Left kidney (tissue), 2 donors: ENCODE measurements around the gene ZMYM4. TPM values are rescaled to one million over a fixed set of nuclear protein-coding genes. Genes with fewer than 3 reads are reported as not detected.

Experiments
- DNase-seq: peaks from one replicate; pipeline ENCODE4 v3.0.0-alpha.2; 2013
- polyA plus RNA-seq: library from polyadenylated mRNA; unstranded; fragments of 120-200 nt; gene quantifications from one replicate; pipeline ENCODE4 v1.2.1, GENCODE V29; 2013; ENCODE audit not compliant: insufficient read length

The ZMYM4 gene
- polyA plus RNA-seq, 1 donor = 90.5 TPM

GRCh38 chr1:35270836-35271235, 2.3 kb downstream of the ZMYM4 start:
- DNase-seq = no peak

GRCh38 chr1:35274197-35274596, 5.7 kb downstream of the ZMYM4 start:
- no peak for DNase-seq

- DNase-seq = no peak
Measured at GRCh38 chr1:35278886-35279554, 10.5 kb downstream of the ZMYM4 start.

GRCh38 chr1:35279555-35279904, 11.0 kb downstream of the ZMYM4 start:
- no peak for DNase-seq

GRCh38 chr1:35280006-35280405, 11.5 kb downstream of the ZMYM4 start:
- no peak for DNase-seq

GRCh38 chr1:35281565-35281964, 13.1 kb downstream of the ZMYM4 start:
- no peak for DNase-seq

GRCh38 chr1:35282172-35282571, 13.7 kb downstream of the ZMYM4 start:
- DNase-seq = no peak

- no peak for DNase-seq
Measured at GRCh38 chr1:35284852-35285251, 16.3 kb downstream of the ZMYM4 start.

- DNase-seq = no peak
Measured at GRCh38 chr1:35285771-35286606, 17.5 kb downstream of the ZMYM4 start.

- DNase-seq = no peak
Measured at GRCh38 chr1:35287807-35288640, 19.5 kb downstream of the ZMYM4 start.

GRCh38 chr1:35288761-35289160, 20.3 kb downstream of the ZMYM4 start:
- no peak for DNase-seq

GRCh38 chr1:35290452-35290851, 21.9 kb downstream of the ZMYM4 start:
- DNase-seq = no peak

GRCh38 chr1:35294809-35295208, 26.3 kb downstream of the ZMYM4 start:
- DNase-seq = no peak

- no peak for DNase-seq
Measured at GRCh38 chr1:35297886-35298285, 29.4 kb downstream of the ZMYM4 start.

- peak; percentile 51 for DNase-seq
Measured at GRCh38 chr1:35298464-35298863, 30.0 kb downstream of the ZMYM4 start.

- DNase-seq = no peak
Measured at GRCh38 chr1:35300376-35300775, 31.9 kb downstream of the ZMYM4 start.

- no peak for DNase-seq
Measured at GRCh38 chr1:35301674-35302392, 33.3 kb downstream of the ZMYM4 start.

GRCh38 chr1:35305383-35305782, 36.9 kb downstream of the ZMYM4 start:
- no peak for DNase-seq

GRCh38 chr1:35315649-35316048, 47.1 kb downstream of the ZMYM4 start:
- no peak for DNase-seq

GRCh38 chr1:35316264-35316663, 47.8 kb downstream of the ZMYM4 start:
- DNase-seq = no peak

GRCh38 chr1:35319988-35320713, 51.6 kb downstream of the ZMYM4 start:
- no peak for DNase-seq
